Stimulated activated CD4-positive, alpha-beta T cell treated with anti-CD3 and anti-CD28 coated beads, Interleukin-1b, Interleukin-23, amount 100 ng/mL, for 24 hours (primary cell): ENCODE results near the gene TXNRD1.
"Not testable (repeated sequence)": the region's sequence is repeated elsewhere in the genome, so short reads cannot be mapped to it uniquely, and the experiment has no call there.

Experiments
- DNase-seq, 4 experiments: peaks; one replicate each; pipeline ENCODE4 v3.0.0-alpha.2; 2020; ENCODE audit warnings: low read depth in 4 of 4, low spot score in 1 of 4

TXNRD1 gene

DNA sequence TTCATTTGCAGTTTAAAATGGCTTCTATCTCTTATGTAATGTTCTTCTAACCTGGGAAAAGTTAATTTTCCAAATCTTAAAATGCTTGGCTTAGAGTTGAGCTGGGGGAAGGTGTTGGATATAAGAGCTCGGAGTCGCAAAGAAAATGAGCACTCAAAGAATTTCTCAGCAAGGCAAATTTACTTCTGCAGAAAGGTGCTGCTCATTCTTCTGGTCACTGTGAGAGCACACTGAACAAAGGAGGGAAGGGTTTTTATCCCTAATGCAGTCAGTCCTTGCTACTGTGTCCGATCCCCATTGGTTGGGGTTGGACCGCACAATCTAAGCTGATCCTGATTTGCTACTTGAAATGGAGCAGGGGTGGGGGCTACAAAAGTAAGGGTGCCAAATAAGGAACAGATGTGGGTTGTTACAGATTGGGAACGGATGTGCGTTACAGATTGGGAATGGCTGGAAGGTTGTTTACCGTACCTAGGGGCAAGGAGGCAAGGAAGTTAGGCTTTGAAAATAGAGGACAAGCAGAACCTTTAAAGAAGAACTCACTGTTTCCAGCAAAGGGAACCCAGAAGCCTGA lies 19.4 kb downstream of the TXNRD1 start:
- DNase-seq, result no peak

DNA sequence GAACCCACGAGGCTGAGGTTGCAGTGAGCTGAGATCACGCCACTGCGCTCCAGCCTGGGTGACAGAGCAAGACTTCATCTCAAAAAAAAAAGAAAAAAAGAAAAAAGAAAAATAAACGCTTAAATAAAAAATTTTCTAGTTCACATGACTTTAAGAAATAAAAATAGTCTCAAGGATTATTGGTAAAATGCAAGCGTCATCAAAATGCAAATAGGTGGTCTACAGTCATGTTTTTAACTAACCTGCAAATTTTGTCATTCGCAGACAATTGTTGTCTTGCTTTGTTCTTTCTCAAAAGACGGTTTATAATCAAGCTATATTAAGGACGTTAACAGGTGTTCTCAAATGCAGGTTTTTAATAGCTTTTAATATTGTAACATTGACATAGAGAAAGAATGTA lies 22.4 kb downstream of the TXNRD1 start:
- DNase-seq, result no peak

DNA sequence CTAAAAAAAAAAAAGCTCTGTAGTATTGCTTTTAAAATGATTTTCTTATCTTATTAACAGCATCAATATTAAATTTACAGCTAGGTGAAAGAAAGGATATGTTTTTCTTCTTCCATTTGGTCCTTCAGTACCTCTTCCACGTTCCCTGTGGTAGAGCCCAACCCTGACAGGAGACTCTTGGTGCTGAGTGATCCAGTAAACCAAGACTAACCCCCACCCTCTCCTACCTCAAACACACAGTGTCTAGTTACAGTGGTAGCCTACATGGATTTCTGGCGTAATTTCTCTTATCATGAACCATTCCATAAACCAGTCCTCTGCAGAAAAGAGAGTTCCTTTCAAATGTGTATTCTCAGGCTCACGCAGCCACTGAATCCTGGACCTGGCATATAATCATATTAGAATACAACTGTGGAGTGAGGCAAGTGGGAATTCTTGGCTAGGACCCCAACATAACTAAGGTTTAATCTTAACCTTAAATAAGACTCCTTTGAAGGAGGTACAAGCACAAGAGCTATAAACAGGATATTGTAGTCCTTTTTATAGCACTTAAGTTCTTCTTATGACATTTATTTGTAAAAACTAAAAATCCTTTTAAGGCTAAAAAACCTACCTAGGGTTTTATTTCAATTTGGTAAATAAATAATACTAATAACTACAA lies 27.1 kb downstream of the TXNRD1 start:
- no peak for DNase-seq

DNA sequence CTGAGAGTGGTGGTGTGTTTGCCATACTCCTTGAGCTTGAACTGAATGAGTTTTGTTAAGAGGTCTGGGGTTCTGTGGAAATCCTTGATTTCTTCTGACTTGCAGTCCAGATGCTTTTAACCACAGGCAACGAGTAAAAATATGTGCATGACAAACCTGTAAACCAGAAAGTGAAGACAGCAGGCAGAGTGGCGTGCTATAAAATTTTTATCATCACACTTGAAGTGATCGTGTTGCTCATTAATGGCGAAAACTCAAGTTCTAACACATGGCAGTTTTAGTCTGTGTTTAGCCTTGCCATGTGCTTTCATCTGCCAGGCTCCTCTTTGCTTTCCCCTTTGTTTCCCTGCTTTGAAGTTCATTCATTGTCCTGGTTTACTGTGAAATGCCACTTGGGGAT lies 28.0 kb downstream of the TXNRD1 start:
- DNase-seq, result no peak

DNA sequence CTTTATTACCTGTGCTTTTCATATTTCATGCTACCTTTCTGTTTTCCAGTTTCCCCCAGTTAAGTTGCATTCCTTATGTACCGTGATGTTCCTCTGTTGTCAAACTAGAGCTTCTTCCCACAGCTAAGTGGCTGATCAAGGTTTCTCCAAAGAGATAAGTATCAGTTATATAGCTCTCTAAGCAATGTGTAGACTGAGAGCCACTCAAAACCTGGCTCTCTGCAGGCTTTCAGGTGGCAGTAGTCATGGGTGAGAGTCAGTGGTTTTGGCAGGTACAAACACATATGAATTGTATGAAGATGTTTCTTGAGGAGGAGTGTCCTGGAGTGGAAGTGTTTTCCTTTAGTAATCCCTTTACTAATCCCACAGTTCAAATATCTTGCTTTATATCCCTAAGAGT lies 28.4 kb downstream of the TXNRD1 start:
- no peak for DNase-seq

DNA sequence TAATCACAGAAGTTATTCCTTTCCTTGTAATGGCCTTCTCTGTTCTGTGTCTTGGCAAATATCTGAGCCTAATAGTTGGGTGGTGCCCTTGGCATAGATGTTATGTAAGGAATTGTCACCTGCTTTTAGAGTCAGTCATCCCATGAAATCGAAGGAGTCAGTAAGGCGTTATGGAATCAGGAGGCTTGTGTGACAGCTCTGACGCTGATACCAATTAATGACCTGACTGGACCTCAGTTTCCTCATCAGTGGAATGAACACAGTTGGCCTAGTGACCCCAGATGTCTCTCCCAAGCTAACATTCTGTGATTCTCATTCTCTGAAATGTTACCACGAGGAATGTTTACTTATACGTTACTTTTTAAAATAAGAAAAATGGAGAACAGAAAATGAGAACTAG lies 32.1 kb downstream of the TXNRD1 start:
- no peak for DNase-seq

DNA sequence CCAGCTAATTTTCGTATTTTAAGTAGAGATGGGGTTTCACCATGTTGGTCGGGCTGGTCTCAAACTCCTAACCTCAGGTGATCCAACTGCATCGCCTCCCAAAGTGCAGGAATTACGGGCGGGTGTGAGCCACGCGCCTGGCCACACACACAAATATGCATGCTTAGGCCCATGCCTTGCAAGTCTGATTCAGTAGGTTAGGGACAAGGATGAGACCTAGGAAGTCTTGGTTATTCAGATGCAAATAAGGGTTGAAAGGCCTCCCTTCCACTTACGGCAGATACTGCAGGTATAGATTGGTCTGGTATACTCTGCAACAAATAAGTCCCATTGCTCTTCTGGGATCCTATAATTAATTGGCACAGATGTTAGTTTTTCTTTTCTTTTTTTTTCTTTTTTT lies 32.9 kb downstream of the TXNRD1 start:
- no peak for DNase-seq

DNA sequence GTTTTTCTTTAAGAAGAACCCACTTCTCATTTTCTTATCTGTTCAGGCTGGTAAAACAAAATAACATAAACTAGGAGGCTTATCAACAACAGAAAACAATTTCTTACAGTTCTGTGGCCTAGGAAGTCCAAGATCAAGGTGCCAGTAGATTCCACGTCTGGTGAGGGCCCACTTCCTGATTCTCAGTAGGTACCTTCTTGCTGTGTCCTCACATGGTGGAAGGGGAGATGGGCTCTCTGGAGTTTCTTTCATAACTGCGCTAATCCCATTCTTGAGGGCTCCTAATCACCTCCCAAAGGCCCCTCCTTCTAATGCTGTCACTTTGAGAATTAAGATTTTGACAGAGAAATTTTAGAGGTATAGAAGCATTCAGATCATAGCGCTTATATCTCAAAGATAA lies 33.4 kb downstream of the TXNRD1 start:
- no peak for DNase-seq

DNA sequence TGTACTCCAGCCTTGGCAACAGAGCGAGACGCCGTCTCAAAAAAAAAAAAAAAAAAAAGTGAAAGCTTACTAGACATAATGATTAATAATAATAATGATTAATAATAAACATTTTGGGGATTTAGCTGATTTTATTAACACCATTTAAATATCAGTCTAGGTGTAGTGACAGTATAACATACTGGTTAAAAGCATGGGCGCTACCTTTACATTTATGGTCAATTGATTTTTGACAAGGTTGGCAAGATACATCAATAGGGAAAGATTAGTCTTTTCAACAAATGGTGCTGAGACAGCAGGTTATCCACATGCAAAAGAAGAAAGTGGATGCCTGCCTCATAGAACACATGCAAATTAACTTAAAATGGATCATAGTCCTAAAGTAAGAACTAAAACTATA lies 34.3 kb downstream of the TXNRD1 start:
- no peak for DNase-seq

DNA sequence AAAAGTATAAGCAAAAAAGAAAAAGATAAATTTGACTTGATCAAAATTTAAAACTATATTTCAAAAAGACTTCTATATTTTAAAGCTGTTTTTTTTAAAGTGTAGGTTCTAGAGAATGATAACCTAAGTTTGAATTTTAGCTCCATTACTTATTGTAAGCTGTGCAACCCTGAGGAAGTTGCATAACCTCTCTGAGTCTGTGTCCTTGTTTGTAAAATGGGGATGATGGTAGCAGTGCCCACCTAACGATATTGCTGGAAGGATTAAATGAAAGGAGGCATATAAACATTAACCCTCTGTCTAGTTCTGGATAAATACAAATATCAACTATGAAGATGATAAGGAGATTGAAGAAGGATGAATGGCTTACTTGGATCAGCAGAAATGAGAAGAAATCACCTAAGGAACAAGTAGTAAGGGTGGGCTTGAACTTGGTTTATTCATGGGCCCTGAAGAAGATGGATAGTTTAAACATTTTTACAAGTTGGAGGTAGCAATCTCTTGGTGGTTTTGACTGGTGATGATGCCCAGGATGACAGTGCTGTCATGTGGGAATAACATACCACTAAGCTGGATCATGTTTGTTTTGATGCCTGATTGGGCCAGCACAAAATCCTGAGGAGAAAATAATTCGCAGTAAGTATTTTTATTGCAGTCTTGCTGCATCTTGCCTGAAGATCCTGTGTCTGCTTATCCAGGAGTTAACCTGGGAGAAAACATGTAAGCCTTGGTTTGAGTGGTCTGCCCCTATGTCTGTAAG lies 35.0 kb downstream of the TXNRD1 start:
- no peak for DNase-seq

DNA sequence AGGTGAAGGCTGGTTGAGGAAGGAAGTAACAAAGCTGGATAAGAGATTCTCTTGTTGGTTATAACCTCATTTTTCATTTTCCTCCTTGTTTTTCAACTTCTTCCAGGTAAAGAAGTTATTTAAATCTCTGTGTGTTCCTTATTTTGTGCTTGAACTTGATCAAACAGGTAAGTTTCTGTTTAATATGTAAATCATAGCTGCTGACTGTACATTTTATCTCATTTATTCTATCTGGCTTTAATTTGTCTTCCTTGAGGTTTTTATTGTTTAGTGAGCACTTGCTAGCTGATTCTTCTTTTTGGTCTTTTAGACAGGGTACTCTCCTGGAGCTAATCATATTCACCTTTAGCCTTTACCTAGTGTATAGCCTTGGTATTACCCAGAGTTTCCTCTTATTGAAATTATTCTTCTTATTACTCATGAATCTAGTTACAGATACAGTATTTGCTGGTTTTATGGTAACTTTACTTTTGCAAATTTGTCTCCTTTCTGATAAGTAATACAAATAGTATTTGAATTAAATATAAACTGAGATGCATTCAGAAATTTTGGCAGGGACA lies 42.4 kb downstream of the TXNRD1 start:
- DNase-seq, result no peak

DNA sequence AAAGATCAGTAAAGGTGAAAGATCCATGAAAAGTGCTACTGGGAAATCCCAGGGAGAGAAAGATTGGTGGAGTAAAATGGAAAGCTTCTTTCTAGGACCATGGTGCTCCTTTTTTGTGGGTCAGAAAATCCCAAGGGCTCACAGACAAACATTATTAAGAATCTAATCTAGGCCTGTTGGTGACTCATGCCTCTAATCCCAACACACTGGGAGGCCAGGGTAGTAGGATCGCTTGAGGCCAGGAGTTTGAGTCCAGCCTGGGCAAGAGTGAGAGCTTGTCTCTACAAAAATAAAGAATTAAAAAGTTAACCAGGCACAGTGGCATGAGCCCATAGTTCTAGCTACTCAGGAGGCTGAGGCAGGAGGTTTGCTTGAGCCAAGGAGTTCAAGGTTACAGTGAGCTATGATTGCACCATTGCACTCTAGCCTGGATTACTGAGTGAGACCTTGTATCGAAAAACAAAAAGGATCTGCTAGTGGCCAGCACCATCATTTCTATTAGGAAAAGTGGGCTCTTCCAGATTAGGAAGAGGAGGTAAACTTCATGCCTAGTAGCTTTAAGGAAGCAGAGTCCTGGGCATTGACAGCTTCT lies 43.0 kb downstream of the TXNRD1 start:
- DNase-seq, result no peak

DNA sequence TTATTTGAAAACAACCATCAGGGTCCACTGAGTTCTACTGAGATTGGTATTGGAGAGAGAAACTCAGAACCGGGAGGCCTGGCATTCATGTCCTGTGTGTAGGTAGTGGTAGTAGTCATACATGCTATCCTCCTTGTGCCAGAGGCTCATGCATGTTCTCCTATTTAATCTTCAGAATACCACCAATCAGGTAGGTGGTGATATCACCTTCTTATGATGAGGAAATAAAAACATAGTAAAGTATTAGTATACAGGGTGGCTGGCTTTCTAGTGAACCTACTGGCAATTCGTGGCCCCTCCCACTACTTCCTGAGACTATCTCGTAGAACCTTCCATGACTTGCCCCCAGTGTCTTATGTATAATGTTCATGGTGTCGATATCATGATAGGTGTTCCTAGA lies 47.4 kb downstream of the TXNRD1 start:
- no peak for DNase-seq

DNA sequence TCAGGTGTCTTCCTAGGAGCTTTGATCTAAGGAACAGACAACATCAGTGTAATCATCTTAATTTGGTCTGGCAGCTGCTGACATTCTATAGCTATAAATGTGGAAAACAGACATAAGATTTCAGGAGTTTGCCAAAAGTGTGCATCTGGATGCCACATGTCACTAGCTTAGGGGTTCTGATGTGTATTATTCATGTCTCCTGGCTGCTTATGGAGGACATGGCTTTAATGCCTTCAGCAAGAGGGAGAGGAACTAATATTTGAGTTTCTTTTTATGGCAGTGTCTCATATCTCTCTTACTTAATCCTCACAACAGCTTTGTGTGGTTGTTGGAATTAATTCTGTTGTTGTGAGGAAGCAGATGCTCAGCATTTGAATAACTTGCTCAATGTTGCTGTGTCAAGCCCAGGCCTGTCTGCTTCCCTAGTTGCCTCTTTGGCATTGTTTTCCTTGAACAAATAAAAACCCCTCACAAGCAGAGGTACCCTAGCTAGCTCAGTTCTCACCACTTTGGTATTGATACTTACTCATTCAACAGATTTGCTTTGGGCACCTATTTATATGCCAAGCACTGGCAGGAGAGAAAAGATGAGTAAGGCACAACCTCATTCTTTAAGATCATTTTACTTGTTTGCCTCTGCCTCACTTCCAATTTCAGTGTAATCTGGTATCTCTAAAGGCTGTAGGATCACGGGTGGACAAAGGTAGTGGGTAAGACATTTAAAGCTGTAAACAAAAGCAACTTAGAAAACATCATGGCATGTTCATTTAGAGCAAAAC lies 48.2 kb downstream of the TXNRD1 start:
- DNase-seq, result no peak

DNA sequence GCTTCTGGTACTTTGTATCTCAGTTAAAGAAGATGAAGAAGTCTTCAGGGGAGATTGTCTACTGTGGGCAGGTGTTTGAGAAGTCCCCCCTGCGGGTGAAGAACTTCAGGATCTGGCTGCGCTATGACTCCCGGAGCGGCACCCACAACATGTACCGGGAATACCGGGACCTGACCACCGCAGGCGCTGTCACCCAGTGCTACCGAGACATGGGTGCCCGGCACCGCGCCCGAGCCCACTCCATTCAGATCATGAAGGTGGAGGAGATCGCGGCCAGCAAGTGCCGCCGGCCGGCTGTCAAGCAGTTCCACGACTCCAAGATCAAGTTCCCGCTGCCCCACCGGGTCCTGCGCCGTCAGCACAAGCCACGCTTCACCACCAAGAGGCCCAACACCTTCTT lies 49.9 kb downstream of the TXNRD1 start:
- not testable (repeated sequence) for DNase-seq

DNA sequence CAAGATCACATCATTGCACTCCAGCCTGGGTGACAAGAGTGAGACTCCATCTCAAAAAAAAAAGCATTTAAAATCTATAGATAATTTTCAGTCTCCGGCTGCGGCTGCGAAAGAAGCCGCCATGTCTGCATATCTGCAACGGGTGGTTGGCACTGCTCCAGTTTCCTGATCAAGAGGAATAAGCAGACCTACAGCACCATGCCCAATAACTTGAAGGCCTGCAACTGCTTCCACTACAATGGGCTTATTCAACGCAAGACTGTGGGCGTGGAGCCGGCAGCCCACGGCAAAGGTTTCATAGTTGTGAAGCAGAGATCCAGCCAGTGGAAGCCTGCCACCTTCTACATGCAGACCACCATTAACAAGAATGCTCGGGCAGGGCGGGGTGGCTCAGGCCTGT lies 57.4 kb downstream of the TXNRD1 start:
- no peak for DNase-seq

DNA sequence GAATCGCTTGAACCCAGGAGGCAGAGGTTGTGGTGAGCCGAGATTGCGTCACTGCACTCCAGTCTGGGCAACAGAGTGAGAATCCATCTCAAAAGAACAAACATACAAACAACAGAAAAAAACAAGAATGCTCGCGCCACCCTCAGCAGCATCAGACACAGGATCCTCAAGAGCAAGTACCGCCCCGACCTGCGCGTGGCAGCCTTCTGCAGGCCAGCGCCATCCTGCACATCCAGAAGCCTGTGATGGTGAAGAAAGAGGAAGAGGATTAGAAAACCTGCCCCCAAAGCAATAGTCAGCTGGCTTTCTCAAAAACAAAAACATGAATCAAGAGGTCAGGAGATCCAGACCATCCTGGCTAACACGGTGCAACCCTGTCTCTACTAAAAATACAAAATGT lies 57.9 kb downstream of the TXNRD1 start:
- no peak for DNase-seq

DNA sequence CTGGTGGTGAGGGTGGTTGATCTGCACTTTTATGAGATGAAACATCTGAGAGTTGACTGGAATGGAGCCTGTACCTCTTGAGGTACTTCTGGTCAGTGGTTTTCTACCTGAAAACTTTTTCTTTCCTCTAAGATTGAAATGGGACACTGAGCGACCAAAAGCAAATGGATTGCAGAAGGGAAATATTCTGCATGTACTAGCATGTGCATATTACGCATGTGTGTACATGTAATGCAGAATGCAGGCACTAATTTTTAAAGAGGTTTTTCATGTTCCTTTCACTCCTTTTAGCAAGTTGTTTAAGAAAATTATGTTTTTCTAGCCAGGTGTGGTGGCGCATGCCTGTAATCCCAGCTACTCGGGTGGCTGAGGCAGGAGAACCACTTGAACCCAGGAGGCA lies 59.2 kb downstream of the TXNRD1 start:
- no peak for DNase-seq

DNA sequence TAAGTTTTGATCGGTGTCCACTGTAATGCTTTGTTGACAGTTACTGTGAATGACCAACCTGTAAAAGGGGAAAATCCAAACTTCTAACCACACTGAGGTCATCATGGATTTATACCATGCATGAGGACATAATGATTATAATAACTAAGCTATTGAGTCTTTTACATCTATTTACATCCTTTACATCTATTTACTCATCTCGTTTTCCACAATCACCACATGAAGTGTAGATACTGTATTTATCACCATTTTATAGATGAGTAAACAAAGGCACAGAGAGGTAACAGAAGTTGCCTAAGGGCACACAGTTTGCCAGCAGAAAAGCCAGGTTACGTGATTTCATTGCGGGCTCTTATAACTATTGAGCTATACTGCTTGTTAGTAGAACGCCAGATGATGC lies 60.1 kb downstream of the TXNRD1 start:
- no peak for DNase-seq

DNA sequence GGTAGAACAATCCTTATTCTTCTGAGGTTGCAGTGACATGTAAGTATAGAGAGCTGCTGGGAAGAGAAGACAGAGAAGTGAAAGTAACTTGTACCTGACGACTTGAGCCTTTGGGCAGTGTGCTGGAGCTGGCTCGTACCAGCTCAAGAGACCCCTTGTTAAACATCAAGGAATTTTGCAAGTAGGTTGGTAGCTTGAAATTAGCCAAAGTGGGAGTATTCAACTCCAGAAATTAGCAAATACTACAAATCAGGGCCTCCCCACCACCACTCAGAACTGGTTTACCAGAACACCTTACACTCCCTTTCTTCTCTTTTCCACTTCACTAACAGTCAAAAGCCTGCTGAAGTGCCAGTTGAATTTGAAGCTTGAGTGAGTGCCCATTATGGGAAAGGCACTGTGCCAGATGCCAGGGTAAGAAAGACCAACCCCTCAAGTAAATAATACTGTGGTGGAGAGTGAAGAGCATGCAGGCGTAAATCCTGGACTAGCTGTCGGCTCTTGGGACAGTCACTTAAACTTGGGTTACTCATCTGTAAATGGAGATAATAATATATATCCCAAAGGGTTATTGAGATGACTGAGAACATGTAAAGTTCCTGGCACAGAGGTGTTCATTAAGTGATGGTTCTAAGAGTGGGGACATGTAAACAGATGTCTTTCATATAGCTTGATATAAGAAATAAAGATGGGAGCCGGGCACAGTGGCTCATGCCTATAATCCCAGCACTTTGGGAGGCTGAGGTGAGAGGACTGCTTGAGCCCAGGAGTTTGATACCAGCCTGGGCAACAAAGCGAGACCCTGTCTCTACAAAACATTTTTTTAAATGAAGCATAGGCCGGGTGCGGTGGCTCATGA lies 60.9 kb downstream of the TXNRD1 start:
- no peak for DNase-seq
